ENCODE results near the gene JDP2.

Gene JDP2

GRCh38 chr14:75520852-75521251, 93.0 kb downstream of the JDP2 start:
- DNase-seq, result no peak

- DNase-seq, result no peak
These were observed 93.8 kb downstream of the JDP2 start for GRCh38 chr14:75521415-75522199.

- peak; percentile 71 for DNase-seq
These were observed 94.6 kb downstream of the JDP2 start, which contains the start of gene BATF for GRCh38 chr14:75522224-75522982. TSS of gene BATF (plus strand) at chr14:75522469. CDS start at chr14:75522683, 214 bp downstream.

- no peak for DNase-seq
These were observed 95.1 kb downstream of the JDP2 start for GRCh38 chr14:75522983-75523318.
